T-helper 1 cell (primary cell): ENCODE data around the gene NME3.

Experiments used
- DNase-seq, 5 donors: peaks; one replicate each; pipeline ENCODE4 v3.0.0-alpha.2; 2012 to 2020

Gene NME3

DNA sequence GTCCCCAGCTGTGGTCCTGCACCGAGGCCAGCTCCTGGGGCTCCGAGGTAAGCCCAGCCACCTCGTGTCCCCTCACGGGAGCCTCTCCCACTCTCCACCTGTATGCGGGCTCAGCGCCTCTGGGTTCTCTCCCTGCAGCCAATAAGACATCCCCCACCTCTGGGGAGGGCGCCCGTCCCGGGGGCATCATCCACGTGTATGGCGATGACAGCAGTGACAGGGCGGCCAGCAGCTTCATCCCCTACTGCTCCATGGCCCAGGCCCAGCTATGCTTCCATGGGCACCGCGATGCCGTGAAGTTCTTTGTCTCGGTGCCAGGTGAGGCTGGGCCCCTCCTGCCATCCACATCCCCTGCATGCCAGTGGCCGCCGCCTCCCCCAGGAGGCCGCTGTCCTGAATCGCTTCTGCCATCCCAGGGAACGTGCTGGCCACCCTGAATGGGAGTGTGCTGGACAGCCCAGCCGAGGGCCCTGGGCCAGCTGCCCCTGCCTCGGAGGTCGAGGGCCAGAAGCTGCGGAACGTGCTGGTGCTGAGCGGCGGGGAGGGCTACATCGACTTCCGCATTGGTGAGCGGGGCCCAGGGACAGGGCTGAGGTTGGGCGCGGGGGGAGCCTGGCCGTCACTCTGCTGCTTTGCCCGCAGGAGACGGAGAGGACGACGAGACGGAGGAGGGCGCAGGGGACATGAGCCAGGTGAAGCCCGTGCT is 3.1 kb downstream of the NME3 start:
- DNase-seq: no peak

DNA sequence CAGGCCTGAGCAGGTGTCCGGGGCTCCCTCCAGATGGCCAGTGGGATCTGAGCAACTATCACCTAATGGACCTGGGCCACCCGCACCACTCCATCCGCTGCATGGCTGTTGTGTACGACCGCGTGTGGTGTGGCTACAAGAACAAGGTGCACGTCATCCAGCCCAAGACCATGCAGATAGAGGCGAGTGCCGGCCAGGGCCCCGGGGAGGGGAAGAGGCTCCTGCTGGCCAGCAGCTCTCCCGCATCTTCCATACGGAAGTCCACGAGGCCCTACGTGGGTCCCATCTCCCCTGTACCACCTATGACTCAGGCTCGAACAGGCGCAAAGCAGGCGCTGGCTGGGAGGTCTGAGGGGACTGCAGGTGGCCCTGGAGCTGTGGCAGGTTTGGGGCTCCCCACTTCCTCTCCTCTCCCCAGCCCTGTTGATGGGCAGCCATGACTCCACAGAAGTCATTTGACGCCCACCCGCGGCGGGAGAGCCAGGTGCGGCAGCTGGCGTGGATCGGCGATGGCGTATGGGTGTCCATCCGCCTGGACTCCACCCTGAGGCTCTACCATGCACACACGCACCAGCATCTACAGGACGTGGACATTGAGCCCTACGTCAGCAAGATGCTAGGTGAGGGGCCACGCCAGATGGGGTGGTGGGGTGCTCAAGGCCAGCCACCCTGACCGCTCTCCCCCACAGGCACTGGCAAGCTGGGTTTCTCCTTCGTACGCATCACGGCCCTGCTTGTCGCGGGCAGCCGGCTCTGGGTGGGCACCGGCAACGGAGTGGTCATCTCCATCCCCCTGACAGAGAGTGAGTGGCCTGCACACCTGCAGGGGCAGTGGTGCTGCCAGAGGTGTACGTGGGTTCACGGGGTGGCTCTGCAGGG is 4.0 kb downstream of the NME3 start:
- DNase-seq: no peak

DNA sequence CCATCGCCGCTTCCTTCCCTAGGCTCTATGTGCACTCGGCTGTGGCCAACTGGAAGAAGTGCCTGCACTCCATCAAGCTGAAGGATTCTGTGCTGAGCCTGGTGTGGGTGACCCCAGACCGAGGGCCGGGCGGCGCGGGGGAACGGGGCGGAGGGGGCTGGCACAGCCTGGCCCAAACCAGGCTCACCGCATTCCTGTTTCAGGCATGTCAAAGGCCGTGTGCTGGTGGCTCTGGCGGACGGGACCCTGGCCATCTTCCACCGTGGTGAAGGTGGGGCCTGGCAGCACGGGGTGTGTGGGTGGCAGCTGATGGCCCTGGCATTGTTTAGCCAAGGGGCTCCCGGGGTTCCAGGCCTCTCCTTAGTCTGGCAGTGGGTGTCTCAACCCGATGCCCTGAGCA is 4.6 kb downstream of the NME3 start:
- DNase-seq: no peak

DNA sequence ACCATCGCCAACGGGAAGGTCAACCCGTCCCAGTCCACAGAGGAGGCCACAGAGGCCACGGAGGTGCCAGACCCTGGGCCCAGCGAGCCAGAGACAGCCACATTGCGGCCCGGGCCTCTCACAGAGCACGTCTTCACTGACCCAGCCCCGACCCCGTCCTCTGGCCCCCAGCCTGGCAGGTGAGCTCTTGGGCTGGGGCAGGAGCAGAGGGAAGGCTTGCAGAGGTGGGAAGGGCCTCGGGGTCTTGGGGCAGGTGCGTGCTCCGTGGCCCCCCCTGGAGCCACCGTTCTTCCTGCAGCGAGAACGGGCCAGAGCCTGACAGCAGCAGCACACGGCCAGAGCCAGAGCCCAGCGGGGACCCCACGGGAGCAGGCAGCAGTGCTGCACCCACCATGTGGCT is 5.1 kb downstream of the NME3 start:
- DNase-seq: no peak

DNA sequence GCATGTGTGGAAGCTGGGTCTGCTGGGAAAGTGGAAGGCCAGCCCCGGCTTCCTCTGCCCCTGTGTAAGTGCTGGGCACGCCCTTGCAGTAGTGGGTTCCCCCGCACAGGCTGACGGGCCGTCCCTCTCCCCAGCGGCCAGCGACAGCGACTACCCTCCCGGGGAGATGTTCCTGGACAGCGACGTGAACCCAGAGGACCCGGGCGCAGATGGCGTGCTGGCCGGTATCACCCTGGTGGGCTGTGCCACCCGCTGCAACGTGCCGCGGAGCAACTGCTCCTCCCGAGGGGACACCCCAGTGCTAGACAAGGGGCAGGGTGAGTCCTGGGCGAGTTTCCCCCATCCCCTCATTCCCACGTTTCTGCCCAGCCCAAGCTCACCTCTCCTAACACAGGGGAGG is 5.5 kb downstream of the NME3 start:
- no peak for DNase-seq

DNA sequence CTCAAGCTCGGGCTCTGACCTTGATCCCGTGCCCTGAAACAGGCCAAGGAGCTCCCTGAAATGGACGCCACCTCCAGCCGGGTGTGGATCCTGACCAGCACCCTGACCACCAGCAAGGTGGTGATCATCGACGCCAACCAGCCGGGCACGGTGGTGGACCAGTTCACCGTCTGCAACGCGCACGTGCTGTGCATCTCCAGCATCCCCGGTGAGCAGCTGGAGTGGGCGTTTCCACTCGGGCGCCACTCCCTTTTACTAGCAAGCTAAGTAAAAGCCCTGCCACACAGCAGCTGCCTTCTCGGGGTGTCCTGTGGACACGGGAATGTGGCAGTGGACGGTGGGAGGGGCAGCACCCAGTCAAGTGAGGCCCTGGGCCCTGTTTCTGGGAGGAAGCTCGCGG is 6.4 kb downstream of the NME3 start:
- DNase-seq: no peak

DNA sequence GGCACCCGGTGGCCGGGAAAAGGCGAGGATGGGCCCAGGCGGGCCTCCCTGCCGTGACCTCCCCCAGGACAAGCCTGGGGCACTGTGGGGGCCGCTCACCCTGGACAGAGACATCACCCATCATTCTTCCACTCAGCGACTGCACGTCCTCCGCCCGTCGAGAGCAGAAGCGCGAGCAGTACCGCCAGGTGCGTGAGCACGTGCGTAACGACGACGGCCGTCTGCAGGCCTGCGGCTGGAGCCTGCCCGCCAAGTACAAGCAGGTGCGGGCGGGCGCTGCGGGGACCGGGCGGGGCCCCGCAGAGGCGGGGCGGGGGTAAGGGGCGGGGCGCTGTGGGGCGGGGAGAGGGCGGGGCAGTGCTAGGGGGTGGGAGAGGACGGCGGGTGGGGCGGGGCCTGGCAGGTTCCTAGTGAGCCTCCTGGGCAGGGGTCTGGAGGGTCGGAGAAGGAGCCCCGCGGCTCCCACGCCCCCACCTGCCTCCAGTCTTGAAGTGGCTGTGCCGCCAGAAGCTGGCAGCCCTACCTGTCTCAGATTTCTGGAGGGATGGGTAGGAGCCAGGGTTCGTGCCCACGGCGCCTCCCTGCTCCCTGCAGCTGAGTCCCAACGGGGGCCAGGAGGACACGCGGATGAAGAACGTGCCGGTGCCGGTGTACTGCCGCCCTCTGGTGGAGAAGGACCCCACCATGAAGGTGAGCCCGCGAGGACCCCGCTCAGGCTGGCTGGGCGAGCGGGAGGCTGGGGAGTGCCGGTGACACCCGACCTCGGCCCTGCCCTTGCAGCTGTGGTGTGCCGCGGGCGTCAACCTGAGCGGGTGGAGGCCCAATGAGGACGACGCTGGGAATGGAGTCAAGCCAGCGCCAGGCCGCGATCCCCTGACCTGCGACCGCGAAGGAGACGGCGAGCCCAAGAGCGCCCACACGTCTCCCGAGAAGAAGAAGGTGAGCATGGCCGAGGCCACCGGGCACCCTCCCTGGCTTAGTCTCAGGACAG is 7.5 kb downstream of the NME3 start:
- no peak for DNase-seq

DNA sequence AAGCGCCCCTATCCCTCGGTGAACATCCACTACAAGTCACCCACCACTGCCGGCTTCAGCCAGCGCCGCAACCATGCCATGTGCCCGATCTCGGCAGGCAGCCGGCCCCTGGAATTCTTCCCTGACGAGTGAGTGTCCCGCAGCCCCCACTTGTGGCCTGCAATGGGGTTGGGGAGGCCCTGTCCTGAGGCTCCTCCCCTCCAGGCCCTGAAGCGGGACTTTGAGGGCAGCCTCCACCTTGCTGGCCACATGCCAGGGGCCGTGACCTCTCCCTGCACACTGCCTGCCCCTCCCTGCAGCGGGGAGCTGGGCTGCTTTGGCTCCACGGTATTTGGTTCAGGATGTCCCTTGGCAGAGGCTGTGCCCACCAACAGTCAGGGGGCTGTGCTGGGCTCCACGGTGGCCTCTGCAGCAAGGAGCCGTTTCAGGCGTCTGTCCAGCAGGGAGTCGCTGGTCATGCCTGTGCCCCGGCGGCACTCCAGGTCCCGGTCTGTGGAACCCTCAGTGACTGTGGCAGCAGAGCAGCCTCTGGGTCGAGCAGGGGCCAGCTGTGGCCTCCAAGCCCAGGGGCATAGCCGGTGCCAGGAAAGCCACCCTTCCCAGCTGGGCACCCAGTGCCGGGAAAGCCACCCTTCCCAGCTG is 8.3 kb downstream of the NME3 start:
- DNase-seq: no peak

DNA sequence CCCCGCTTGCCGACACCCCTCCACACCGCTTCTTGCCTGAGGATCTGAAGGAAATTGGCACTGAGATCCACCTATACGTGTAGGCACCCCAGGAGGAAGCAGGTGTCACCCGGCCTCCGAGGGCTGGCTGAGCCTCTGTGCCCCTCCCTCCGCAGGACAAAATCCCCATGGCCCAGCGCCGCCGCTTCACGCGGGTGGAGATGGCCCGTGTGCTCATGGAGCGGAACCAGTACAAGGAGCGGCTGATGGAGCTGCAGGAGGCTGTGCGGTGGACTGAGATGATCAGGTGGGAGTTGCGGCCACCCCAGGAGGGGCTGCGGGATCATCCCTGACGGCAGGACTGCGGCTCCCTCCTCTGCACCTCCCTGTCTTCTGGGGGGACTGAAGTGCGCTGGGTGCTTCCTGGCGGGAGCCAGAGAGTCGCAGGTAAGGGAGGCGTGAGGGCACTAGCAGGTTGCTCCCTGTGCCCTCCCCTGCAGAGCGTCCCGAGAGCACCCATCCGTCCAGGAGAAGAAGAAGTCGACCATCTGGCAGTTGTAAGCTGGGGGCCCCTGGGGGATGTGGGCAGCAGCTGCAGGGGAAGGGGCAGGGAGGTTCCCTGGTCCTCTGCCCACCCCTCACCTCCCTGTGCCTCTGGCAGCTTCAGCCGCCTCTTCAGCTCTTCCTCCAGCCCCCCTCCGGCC is 9.0 kb downstream of the NME3 start:
- DNase-seq: no peak

DNA sequence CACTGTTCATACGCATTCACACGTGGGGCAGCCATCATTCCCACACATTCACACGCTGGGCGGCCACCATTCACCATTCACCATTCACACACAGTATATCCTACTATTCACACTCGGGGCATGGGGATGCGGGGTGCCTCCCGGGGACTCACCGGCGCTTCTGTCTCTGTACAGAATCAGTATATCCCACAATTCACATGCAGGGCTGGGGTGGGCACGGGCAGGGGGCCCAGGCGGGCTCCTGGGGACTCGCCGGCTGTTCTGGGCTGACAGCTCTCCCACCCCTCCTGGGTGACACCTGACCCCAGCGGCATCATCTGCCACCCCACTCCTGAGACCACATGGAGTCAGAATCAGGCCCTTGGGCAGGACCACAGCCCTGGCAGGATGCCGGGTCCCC is 9.6 kb downstream of the NME3 start:
- DNase-seq: no peak

DNA sequence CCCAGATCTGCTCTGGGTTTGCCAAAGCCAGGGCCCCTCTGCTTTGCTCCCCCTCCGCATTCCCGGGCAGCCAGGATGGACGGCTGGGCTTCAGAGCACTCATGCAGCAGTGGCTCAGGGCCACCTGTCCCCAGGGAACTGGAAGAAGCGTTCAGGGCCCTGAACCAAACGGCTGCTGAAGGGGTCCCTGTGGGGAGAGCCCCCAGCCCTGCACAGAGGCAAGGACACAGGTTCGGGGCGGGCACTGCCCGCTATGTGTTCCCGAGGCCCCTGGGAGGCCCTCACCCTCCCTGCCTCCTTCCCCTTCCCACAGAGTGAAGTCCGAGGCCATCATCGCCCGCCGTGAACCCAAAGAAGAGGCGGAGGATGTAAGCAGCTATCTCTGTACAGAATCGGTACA is 10.4 kb downstream of the NME3 start:
- DNase-seq: no peak

DNA sequence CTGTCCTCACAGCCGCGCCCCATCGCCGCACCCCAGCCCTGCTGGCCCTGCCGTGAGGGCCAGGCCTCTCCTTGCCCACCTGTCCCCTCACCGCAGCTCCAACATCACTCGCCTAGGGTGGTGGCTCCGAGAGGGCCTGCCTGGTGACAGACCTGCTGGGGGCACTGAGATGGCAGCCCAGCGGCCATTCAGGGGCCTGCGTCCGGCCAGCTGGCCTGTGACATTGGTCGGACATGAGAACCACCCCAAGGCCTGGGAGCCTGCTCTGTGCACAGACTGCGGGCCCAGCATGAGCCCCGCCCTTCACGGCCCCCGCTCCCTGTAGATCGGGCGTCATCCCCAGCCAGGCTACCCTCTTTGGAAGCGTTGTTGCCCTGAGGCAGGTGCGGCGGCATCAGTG is 11.8 kb downstream of the NME3 start:
- no peak for DNase-seq

DNA sequence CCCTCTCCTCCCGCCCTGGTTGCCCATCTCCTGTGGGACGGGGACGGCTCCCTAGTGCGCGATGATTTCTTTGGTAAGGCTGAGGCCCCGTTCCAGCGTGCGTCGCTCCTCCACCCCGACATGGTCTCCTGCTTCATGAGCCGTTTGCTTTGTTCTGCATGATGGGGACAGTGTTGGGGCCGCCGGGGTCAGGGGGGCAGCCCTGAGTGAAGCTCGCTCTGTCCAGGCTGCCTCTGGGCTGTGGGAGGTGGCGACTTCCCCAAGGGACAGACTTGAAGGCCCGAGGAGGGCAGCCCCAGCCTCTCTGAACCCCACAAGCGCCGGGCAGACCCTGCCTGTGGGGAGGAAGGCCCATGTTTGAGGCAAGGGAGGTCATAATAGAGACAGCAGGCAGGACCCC is 12.4 kb downstream of the NME3 start:
- no peak for DNase-seq

DNA sequence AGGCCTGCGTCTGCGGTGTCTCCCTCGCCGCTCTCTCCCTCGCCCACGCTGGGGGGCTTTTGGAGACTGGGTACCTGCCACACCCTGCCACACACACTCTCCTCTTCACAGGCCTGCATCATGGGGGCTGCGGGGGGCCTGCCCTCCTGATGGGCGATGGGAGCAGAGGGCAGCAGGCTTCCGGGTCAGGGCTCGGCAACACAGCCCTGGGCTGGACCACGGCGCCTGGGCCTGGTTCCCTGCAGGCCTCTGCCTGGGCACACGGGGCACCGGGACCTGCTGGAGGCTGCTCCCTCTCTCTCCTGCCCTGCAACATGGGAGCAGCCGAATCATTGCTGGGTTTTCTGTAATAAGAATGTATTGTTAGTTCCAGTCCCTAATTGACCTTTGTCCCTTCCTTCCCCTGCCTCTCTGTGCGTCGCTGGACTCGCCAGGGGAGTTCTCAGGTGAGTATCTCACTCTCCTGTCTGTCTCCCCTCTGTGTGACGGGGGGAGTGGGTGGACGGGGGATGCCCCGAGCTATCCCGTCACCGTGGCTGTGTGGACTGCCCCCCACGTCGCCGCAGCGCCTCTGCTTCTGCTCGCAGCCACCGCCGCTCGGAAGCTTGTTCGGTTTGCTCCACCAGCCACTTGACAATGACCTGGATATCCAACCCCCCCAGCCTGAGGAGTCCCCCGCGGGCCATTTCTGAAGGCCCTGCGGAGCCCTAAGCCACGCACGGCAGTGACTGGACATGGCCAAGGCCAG is 13.5 kb downstream of the NME3 start:
- no peak for DNase-seq

DNA sequence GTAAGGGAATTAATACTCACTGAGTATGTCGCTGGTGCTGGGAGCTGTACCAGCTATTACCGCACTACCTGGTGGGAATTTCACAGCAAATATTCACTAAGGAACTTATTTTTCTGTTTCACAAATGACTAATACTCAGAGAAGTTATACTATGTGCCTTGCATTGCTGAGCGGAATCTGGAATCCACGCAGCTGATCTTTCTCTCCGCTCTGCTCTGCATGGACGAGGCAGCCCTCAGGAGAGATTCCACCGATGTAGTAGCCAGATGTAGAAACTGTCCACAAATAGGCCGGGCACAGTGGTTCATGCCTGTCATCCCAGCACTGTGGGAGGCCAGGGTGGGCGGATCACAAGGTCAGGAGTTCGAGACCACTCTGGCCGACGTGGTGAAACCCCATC is 17.1 kb downstream of the NME3 start:
- no peak for DNase-seq

DNA sequence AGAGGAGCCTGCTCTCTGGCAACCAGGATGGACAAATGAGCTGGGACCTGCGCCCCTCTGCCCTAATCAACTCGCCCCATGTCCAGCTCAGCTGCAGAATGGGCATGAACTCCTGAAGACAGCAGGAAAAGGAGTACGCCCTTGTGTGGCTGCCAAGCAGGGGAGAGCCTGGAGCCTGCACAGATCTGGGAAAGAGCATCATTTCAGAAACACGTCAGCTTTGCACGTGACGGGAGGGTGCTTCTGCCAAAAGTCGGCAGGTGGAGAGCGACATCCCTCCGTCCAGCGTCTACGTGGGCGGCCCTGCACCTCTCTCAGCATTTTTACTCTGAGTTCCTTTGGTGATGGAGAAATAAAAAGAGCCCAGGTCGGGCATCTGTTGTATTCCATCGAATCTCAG is 18.5 kb downstream of the NME3 start:
- no peak for DNase-seq

DNA sequence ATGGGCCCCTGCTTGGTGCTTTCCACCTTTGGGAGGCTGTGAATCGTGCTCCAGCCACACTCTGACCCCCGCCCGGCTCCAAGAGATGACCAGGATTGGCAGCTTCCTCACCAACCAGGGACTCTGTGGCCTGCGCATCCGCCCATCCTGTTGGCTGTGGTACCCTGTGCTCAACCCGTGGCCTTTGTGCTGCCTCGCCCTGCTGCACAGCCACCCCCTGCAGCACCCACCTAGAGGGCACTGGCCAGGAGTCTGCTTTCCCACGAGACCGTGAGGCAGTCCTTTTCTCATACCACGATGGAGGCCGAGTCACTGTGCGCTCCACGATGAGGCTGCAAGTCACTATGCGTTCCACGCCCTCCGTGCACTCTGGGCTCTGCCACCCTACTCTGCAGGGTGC is 19.4 kb downstream of the NME3 start:
- no peak for DNase-seq

DNA sequence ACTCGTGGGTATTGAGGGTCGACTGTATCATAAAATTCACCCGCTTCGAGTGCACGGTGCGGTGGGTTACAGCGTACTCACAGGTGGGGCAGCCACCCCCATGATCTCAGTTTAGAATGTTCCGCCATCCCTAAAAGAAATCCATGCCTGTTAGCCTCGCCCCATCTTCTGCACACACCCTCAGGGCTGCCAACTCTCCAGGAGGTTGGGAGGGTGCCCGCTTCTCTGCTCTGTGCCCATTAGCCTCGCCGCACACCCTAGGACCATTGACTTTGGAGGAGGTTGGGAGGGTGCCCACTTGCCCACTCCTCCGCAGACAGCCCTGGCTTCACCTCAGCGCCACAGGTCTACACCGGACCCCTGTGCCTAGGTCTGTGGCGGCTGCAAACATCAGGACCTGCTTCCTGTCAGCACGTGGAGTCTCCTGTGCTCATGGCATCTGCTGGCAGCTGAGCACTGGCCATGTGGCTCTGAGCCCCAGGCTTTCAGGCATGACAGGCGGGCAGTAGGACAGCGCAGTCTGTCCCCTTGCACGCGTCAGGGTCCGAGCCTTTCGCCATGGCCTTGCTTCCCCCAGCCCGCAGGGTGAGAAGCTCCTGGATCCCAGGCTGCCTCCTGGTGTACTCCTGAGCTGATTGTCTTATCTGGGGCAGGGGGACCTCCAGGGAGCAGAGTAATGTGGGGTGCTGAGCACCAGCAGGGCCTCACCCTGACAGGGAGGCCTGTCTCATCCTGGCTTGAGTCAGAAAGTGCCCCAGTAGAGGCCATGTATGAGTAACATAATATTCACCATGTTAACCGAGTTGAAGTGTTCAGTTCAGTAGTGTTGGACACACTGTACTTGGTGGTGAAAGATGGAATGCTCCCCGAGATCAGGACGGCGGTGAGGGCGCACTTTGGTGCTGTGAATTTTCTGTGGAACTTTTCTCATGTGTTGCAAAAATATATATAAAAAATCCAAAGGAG is 21.9 kb downstream of the NME3 start:
- DNase-seq: no peak

DNA sequence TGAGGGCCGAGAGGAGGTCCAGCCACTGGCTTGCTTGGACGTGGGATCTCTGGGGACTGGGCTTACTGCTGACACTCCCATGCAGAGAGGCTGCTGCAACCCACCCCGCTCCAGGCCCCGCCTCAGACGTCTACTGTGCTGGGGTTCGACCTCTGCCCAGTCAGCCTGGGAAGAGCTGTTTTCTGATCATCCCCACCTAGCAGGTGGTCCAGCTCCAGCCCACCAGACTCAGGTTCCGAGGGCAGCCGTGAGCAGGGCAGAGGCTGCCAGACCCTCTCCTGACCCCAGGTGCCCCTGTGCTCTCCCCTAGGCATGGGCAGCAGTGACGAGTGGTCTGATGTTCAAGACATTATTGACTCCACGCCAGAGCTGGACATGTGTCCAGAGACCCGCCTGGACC is 23.4 kb downstream of the NME3 start:
- DNase-seq: no peak

DNA sequence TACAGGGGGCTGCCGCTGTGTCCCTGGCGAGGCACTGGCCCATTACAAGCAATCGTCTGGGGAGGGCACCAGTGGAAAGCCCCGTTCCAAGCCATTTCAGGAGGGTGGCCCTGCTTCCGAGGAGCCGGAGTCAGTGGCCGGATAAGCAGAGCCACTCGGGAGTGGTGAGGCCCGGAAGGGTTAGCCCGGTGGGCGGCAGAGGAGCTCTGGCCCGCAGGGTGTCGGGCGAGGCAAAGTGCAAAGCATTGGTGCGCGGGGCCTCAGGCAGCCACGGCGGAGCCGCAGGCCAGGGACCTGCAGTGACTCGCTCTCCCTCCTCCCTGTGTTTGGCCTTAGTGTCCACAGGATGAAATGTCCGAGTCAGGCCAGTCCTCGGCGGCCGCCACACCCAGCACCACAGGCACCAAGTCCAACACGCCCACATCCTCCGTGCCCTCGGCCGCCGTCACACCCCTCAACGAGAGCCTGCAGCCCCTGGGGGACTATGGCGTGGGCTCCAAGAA is 24.6 kb downstream of the NME3 start:
- no peak for DNase-seq
